Muscle layer of duodenum (tissue), 2 donors: ENCODE results near the gene RPS5.
"Not testable (repeated sequence)": the region's sequence is repeated elsewhere in the genome, so short reads cannot be mapped to it uniquely, and the experiment has no call there.

Source experiments
- H3K27ac ChIP-seq: one replicate; pipeline ENCODE4 v1.7.0; 2013; ENCODE audit warnings: mild to moderate bottlenecking, low read length
- H3K27me3 ChIP-seq: one replicate; pipeline ENCODE4 v1.7.0; 2013; ENCODE audit warnings: low read depth, mild to moderate bottlenecking, control low read depth, low read length
- H3K36me3 ChIP-seq, 2 donors: one replicate each; pipeline ENCODE4 v1.7.0; 2013; ENCODE audit warnings: low read length in 2 of 2, control low read depth in 1 of 2, mild to moderate bottlenecking in 1 of 2; ENCODE audit not compliant: insufficient read depth in 2 of 2, control insufficient read depth in 1 of 2
- H3K4me1 ChIP-seq, 2 donors: one replicate each; pipeline ENCODE4 v1.7.0; 2013; ENCODE audit warnings: low read length in 2 of 2, mild to moderate bottlenecking in 2 of 2, control low read depth in 1 of 2, moderate library complexity in 1 of 2; ENCODE audit not compliant: insufficient read depth in 2 of 2, control insufficient read depth in 1 of 2
- H3K4me3 ChIP-seq, 2 donors: one replicate each; pipeline ENCODE4 v1.7.0; 2013; ENCODE audit warnings: low read length in 2 of 2, low read depth in 1 of 2, mild to moderate bottlenecking in 1 of 2
- H3K9me3 ChIP-seq, 2 donors: one replicate each; pipeline ENCODE4 v1.7.0; 2013; ENCODE audit warnings: low read length in 2 of 2, control low read depth in 1 of 2, mild to moderate bottlenecking in 1 of 2; ENCODE audit not compliant: control insufficient read depth in 1 of 2
- donor health status: healthy.

RPS5 gene

DNA sequence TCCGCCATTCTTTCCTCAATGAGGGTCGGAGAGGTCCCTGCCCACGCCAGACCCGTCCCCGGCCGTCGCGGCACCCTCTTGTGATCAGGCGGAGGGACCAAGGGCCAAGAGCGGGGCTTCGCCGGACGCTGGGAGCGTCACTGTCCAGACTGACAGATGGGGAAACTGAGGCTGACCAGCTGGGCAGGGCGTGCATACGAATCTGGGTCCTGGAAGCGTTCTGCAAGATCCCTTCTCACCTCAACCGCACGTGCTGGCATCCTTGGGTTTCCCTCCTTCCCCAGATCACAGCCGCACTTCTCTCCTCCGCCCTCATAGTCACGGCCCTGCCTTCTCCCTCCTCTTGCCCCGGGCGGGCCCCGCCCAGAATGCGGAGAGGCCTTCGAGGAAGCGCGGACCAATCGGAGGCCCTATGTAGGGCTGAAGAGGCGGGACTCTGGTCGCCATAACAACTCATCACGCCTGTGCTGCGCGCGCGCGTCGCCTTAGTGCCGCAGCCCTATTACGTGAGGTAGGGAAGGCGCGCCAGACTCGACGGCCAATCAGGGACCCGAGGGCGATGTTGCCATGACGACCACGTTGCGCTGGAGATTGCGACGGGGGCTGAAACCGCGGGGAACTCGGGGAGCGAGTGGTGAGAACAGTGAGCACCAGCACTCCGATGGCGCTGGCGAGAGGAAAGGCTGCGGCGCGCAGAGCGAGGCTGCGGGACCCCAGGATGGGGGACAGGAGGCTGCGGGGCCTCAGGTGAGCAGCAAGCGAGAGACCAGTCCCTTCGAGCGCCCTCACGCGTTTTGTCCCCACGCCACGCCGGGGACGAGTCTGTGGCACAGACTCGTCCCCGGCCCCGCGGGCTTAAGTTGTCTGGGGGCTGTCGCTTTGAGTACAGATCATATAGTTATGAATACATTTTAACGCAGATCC, 14.1 kb downstream of the RPS5 start:
- Histone ChIP-seq H3K4me1 (peaks cover 0 to 14% of the 10 kb centered on the region in 2 donors), H3K27me3 (peaks cover 11% of the 10 kb centered on the region), H3K9me3 (no peaks in the 10 kb centered on the region), H3K27ac (no peak overlapping the region), H3K4me3 (peak overlapping the region; percentile 61 to 74), H3K36me3 (no peaks in the 10 kb centered on the region)

DNA sequence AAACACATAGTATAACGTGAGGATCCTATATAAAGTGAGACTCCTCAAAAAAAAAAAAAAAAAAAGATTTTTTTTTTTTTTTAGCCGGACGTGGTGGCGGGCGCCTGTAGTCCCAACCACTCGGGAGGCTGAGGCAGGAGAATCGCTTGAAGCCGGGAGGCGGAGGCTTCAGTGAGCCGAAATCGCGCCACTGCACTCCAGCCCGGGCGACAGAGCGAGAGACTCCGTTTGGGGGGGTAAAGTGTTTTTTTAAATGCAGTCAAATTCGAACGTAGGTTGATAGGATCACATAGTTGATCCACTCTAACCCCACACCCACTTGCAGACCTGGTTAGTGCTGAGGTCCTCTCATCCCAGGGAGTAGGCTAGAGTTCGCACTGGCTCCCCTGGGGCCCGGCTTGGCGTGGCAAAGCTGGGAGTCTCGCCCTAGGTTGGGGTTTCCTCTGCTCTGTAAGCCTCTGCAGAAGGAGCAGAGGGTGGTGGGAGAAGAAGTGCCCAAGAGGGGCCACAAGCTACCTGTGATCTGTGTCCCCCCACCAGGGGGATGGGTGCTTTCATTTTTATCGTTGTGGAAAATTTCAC, 14.9 kb downstream of the RPS5 start:
- Histone ChIP-seq H3K4me3 (peak overlapping the region; percentile 61 to 74), H3K4me1 (peaks cover 0 to 13% of the 10 kb centered on the region in 2 donors), H3K36me3 (no peaks in the 10 kb centered on the region), H3K27me3 (peaks cover 8% of the 10 kb centered on the region), H3K9me3 (no peaks in the 10 kb centered on the region), H3K27ac (no peak overlapping the region)

GRCh38 chr19:58403920-58404478, 16.9 kb downstream of the RPS5 start:
- not testable (repeated sequence) for H3K4me3 ChIP-seq, H3K27me3 ChIP-seq, H3K9me3 ChIP-seq, H3K36me3 ChIP-seq, H3K27ac ChIP-seq
- H3K4me1 ChIP-seq, result peaks cover 7 to 24% of the 10 kb centered on the region in 2 donors

- Histone ChIP-seq H3K4me1 (peaks cover 14 to 24% of the 10 kb centered on the region in 2 donors), H3K36me3 (no peaks in the 10 kb centered on the region), H3K4me3 (peak overlapping the region; percentile 89 to 99), H3K9me3 (no peaks in the 10 kb centered on the region), H3K27ac (no peak overlapping the region), H3K27me3 (no peaks in the 10 kb centered on the region)
These were observed 20.0 kb downstream of the RPS5 start for GRCh38 chr19:58406818-58407657.

DNA sequence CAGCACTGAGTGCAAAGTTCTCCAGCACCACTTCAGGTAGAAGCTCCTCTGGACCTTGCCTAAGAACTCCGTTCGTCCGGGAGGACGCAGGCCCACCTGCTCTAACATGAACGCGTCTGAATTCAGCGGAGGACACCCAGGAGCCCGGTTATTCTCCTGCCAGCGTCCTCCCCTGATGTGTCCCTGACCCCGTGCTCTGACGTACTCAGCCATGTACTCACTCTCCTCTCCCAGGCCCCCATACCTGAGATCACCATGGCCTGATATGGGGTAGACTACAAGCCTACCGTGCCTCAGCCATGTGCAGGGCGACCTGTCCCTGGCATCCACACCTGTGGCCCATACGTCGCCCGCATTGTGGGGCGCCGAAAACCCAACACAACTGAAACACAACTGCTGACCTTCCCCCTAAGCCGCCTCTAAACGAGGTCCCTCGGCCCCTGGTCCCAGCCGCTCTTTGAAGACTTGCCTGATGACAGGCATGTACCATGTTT, 20.6 kb downstream of the RPS5 start:
- Histone ChIP-seq H3K27ac (peak overlapping the region; percentile 83), H3K4me1 (peaks cover 14 to 24% of the 10 kb centered on the region in 2 donors), H3K27me3 (no peaks in the 10 kb centered on the region), H3K4me3 (peak overlapping the region; percentile 89 to 99), H3K36me3 (no peaks in the 10 kb centered on the region), H3K9me3 (no peaks in the 10 kb centered on the region)

DNA sequence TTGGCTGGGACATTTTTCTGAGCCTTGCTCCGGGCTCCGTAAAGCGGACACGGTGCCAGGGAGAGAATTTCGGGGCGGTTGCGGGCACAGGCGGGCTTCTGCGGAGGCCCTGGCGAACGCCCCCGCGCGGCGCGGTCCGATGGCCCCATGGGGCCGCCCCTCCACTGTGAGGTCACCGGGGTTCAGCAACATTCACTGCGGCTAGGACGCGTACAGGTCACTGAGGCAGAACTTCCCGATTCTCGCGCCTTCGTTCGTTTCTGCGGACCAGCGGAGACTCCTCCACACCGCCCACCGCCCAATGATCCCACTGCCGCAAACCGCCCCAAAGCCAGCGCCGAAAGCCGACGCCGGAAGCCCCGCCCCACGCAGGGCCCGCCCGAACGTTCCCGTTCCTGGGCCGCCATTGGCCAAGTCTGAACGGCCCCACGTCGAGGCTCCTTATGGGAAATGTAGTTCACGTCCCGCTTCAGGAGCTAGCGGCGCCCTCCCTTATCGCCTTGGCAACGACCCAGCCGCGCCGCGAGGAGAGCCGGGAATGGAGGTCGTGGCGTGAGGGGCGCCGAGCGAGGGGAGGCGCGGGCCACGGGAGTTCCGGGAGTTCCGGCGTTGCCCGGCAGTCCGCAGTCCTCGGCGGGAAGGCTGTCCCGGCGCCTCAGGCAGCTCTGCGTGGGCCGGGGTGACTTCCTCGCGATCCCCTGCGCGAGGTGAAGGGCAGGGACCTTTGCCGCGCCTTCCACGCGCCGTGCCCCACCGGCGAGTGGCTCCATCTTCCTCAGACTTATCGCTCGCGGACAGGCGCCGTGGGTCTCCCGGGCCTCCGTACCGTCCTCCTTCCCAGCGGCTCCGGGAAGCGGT, 21.3 kb downstream of the RPS5 start, which contains the start of gene ZNF584:
Gene ZNF584 (plus strand): TSS at position 498 of the 858 bp plus-strand sequence. CDS start 499 bp downstream, outside the sequence.
- no peaks in the 10 kb centered on the region for H3K36me3 ChIP-seq

DNA sequence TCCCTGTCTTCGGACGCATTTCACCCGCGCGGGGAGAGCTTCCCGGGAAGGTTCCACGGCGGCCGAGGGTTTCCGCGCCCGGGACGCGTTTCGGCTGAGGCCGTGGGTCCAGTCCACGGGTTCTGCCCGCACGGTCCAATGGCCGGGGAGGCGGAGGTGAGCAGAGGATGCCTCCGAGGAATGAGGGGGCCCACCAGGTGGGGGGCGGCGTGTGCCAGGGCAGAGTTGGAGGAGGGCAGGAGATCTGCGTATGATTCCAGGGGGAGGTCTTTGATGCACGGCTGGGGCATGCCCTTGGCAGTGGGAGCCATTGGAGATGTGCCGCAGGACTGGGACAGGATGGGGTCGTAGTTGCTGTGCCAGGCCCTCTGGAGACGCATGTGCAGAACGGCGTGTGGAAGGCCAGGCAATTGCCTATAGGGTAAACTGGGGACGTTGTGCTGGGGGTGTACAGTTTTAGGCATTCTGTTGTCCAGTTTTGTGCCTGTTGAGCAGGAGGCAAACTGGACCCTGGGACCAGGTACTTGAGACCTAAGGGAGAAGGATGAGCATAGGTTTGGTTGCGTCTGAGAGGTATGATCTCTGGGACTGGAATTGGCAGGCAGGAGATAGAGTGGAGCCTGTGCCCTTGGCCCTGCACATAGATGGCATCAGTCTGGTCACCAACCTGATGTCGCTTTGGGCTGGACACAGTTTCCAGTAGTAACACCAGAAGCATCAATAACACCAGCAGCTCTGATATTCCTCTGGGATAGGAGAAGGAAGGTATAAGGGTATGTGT, 22.1 kb downstream of the RPS5 start:
- Histone ChIP-seq H3K9me3 (no peaks in the 10 kb centered on the region), H3K4me3 (peak overlapping the region; percentile 89 to 99), H3K27ac (peak overlapping the region; percentile 83), H3K4me1 (peaks cover 14 to 24% of the 10 kb centered on the region in 2 donors), H3K27me3 (no peaks in the 10 kb centered on the region), H3K36me3 (no peaks in the 10 kb centered on the region)

More for the DNA sequence above, 21.3 kb downstream of the RPS5 start, which contains the start of gene ZNF584:
- Histone ChIP-seq H3K4me1 (peaks cover 14 to 24% of the 10 kb centered on the region in 2 donors), H3K9me3 (no peaks in the 10 kb centered on the region), H3K27ac (peak within 1 kb of the TSS; percentile 83), H3K4me3 (peak within 1 kb of the TSS; percentile 89 to 99), H3K27me3 (no peaks in the 10 kb centered on the region)

- Histone ChIP-seq H3K4me3 (no peak overlapping the region), H3K36me3 (peaks cover 23 to 49% of the 10 kb centered on the region in 2 donors), H3K27ac (no peak overlapping the region), H3K27me3 (no peaks in the 10 kb centered on the region), H3K9me3 (peaks cover 2 to 4% of the 10 kb centered on the region in 2 donors), H3K4me1 (no peaks in the 10 kb centered on the region)
These were observed 29.5 kb downstream of the RPS5 start for GRCh38 chr19:58416604-58417003.

GRCh38 chr19:58417071-58417470, 30.0 kb downstream of the RPS5 start:
- H3K4me1 ChIP-seq, result no peaks in the 10 kb centered on the region
- H3K27ac ChIP-seq, result no peak overlapping the region
- H3K36me3 ChIP-seq, result peaks cover 23 to 49% of the 10 kb centered on the region in 2 donors
- H3K9me3 ChIP-seq, result peaks cover 2 to 4% of the 10 kb centered on the region in 2 donors
- H3K27me3 ChIP-seq, result no peaks in the 10 kb centered on the region
- H3K4me3 ChIP-seq, result no peak overlapping the region
